Pulmonary artery endothelial cell (primary cell): ENCODE measurements around the gene PPM1H. TPM values are rescaled to one million over a fixed set of nuclear protein-coding genes. Genes with fewer than 3 reads are reported as not detected.
"Not testable (repeated sequence)": the region's sequence is repeated elsewhere in the genome, so short reads cannot be mapped to it uniquely, and the experiment has no call there.

Experiments
- DNase-seq: peaks from one replicate; pipeline ENCODE4 v3.0.0-alpha.2; 2011; ENCODE audit warnings: low read depth, low spot score
- total RNA-seq: library from RNA; depleted of rRNA; stranded (reverse); fragments of >200 nt; gene quantifications from 2 replicates; pipeline ENCODE4 v1.2.3, GENCODE V29; 2014

PPM1H gene
- total RNA-seq = 3.9 and 4.1 TPM in 2 replicates

GRCh38 chr12:62934799-62935674 is at the start of gene PPM1H:
TSS of gene PPM1H (minus strand) at chr12:62935150. CDS start at chr12:62934736, 414 bp downstream.
- no peak for DNase-seq

GRCh38 chr12:62983594-62983993 is 48.6 kb upstream of the PPM1H start:
- no peak for DNase-seq

- DNase-seq = no peak
These were observed 43.8 kb upstream of the PPM1H start for GRCh38 chr12:62978768-62979167.

- DNase-seq = no peak
These were observed 42.9 kb upstream of the PPM1H start for GRCh38 chr12:62977883-62978282.

- no peak for DNase-seq
These were observed 42.5 kb upstream of the PPM1H start for GRCh38 chr12:62977418-62977817.

- DNase-seq = no peak
These were observed 41.2 kb upstream of the PPM1H start for GRCh38 chr12:62976110-62976662.

- no peak for DNase-seq
These were observed 37.0 kb upstream of the PPM1H start for GRCh38 chr12:62971769-62972525.

- no peak for DNase-seq
These were observed 34.7 kb upstream of the PPM1H start for GRCh38 chr12:62969695-62970094.

GRCh38 chr12:62967701-62968100 is 32.8 kb upstream of the PPM1H start:
- no peak for DNase-seq

- DNase-seq = no peak
These were observed 32.1 kb upstream of the PPM1H start for GRCh38 chr12:62966990-62967506.

- not testable (repeated sequence) for DNase-seq
These were observed 31.6 kb upstream of the PPM1H start for GRCh38 chr12:62966446-62966989.

- not testable (repeated sequence) for DNase-seq
These were observed 30.8 kb upstream of the PPM1H start for GRCh38 chr12:62965700-62966099.

- not testable (repeated sequence) for DNase-seq
These were observed 30.3 kb upstream of the PPM1H start for GRCh38 chr12:62965242-62965641.

GRCh38 chr12:62963486-62964041 is 28.6 kb upstream of the PPM1H start:
- no peak for DNase-seq

- no peak for DNase-seq
These were observed 25.4 kb upstream of the PPM1H start for GRCh38 chr12:62960324-62960723.

GRCh38 chr12:62959745-62960144 is 24.8 kb upstream of the PPM1H start:
- DNase-seq = no peak

- no peak for DNase-seq
These were observed 22.4 kb upstream of the PPM1H start for GRCh38 chr12:62957233-62957953.

GRCh38 chr12:62955678-62956077 is 20.7 kb upstream of the PPM1H start:
- DNase-seq = no peak

- DNase-seq = no peak
These were observed 15.4 kb upstream of the PPM1H start for GRCh38 chr12:62950317-62950716.

- DNase-seq = no peak
These were observed 13.2 kb upstream of the PPM1H start for GRCh38 chr12:62948123-62948522.

- no peak for DNase-seq
These were observed 12.4 kb upstream of the PPM1H start for GRCh38 chr12:62947364-62947763.
